ENCODE data around the gene CACNA1H.

DNA sequence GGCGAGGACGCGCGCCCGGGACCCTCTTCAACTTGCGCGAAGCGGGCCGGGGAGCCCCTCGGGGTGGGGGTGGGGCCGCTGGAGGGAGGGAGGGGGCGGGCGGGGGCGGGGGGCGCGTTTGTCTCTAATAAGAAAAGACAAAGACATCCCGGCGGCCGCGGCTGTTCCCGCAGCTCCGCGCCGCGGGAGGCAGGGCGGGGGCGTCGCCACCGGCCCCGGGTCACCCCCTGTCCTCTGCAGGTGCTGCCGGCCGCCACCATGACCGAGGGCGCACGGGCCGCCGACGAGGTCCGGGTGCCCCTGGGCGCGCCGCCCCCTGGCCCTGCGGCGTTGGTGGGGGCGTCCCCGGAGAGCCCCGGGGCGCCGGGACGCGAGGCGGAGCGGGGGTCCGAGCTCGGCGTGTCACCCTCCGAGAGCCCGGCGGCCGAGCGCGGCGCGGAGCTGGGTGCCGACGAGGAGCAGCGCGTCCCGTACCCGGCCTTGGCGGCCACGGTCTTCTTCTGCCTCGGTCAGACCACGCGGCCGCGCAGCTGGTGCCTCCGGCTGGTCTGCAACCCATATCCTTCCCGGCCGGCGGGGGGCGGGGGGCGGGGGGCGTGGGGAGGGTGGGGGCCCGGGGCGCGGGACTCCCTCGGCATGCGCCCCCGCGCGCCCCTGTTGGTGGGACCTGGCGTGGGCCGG lies 714 bp downstream of the CACNA1H start:
- TF ChIP-seq, protein P1, sequence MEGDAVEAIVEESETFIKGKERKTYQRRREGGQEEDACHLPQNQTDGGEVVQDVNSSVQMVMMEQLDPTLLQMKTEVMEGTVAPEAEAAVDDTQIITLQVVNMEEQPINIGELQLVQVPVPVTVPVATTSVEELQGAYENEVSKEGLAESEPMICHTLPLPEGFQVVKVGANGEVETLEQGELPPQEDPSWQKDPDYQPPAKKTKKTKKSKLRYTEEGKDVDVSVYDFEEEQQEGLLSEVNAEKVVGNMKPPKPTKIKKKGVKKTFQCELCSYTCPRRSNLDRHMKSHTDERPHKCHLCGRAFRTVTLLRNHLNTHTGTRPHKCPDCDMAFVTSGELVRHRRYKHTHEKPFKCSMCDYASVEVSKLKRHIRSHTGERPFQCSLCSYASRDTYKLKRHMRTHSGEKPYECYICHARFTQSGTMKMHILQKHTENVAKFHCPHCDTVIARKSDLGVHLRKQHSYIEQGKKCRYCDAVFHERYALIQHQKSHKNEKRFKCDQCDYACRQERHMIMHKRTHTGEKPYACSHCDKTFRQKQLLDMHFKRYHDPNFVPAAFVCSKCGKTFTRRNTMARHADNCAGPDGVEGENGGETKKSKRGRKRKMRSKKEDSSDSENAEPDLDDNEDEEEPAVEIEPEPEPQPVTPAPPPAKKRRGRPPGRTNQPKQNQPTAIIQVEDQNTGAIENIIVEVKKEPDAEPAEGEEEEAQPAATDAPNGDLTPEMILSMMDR (IDR thresholded peaks at IDR 0.05): no peak
- TF ChIP-seq POLR2A (IDR thresholded peaks at IDR 0.05): no peak

All from right lobe of liver (tissue), 4 donors.